ENCODE results near the gene PPFIBP1.
"Not testable (repeated sequence)": the region's sequence is repeated elsewhere in the genome, so short reads cannot be mapped to it uniquely, and the experiment has no call there.

The PPFIBP1 gene

DNA sequence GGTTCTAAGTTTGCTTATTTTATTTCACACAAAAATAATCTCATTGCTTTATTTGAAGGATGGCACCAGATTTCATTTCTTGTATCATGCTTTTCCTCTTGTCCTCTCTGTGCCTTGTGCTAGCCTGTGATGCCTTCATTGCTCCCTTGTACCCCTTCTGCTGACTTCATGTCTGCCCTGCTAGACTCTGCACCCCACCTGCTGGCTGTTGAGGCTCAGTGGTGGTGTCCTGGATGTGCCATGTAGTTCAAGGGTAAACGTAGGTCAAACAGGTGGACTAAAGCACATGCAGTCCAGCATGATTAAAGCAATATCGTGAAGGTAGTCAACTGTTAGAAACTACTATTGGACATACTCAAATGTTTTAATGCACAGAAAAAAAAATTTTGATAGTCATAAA is 208.3 kb downstream of the PPFIBP1 start:
- no peak for DNase-seq

DNA sequence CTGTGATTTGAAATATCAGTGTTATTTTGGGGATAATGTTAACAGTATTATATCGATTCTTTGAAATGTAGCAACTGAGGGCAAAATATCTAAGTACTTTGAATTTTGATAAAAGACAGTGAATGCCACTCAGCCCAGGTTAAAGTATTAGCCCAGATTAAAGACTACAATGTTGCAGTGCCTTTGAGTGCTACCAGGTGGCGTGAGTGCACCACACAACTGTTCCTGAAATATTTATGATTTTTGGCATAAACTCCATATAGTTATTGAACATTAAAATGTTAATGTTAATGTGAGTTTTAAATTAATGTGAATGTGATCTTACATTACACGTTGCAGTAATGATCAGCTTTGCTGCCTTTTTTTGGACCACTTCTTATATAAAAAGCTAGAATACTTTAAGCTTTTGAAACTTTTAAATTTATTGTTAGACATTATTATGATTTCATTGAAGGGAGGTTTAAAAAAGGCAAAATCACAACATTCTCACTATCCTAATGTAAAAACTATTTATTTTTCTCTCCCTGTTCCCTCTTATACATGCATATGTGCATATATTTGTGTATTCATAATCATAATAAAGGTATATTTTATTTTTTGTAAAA is 209.1 kb downstream of the PPFIBP1 start:
- DNase-seq, result peak; percentile 24

DNA sequence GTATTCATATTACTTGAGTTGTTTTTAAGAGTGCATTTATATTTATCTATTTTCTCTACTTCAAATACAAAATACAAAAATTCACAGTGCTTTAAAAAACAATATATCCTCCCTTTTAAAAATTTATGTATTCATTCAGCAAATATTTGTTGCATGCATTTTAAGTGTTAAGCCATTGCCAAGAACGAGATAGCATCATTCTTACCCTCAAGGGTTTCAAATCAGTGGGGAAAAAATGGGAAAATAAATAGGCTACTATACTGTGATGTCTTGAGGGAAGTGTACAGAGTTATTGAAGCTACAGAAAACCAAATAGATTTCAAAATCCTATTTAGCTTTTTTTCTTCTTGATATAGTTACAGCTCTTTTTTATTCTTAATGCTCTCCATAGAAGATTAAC is 209.8 kb downstream of the PPFIBP1 start:
- no peak for DNase-seq

DNA sequence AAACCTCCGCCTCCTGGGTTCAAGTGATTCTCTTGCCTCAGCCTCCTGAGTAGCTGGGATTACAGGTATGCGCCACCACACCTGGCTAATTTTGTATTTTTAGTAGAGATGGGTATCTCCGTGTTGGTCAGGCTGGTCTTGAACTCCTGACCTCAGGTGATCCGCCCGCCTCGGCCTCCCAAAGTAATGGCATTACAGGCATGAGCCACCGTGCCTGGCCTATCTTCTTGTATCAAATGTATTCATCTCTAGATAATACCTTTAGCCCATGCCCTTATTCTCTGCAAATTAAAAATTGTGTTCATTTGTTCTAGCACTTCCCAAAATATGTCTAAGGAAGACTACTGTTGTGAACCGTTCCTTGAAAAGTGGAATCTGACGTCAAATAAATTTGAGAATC is 210.3 kb downstream of the PPFIBP1 start:
- not testable (repeated sequence) for DNase-seq

DNA sequence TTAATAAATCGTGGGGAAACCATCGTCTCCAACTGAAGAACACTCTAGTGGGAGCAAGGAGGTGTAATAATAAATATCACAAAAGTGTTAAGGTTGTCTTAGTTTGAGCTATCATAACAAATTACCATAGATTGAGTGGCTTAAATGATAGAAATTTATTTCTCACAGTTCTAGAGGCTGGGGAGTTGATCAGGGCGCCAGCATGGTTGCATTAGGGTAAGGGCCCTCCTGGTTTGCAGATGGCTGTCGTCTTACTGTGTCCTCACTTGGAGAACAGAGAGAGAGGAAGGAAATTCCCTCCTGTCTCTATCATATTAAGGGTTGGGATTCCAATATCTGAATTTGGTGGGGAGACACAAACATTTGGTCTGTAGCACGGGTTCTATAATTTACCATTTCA is 219.6 kb downstream of the PPFIBP1 start:
- DNase-seq, result no peak

Data from CD4-positive, alpha-beta T cell treated with Interferon gamma for 1 hour (primary cell).